Amygdala (tissue), 56 donors: ENCODE data around the gene PRR5.

Experiments
- DNase-seq, 56 donors: peaks; one replicate each; lab custom pipeline; 2025; lab: John Stamatoyannopoulos, UW

Gene PRR5

GRCh38 chr22:44752285-44753188 is 50.5 kb downstream of the PRR5 start, which contains the start of gene ARHGAP8:
Gene ARHGAP8, plus strand, starts transcription at chr22:44752575. Its CDS starts 33,953 bp downstream, at chr22:44786528.
- DNase-seq, result no peak

DNA sequence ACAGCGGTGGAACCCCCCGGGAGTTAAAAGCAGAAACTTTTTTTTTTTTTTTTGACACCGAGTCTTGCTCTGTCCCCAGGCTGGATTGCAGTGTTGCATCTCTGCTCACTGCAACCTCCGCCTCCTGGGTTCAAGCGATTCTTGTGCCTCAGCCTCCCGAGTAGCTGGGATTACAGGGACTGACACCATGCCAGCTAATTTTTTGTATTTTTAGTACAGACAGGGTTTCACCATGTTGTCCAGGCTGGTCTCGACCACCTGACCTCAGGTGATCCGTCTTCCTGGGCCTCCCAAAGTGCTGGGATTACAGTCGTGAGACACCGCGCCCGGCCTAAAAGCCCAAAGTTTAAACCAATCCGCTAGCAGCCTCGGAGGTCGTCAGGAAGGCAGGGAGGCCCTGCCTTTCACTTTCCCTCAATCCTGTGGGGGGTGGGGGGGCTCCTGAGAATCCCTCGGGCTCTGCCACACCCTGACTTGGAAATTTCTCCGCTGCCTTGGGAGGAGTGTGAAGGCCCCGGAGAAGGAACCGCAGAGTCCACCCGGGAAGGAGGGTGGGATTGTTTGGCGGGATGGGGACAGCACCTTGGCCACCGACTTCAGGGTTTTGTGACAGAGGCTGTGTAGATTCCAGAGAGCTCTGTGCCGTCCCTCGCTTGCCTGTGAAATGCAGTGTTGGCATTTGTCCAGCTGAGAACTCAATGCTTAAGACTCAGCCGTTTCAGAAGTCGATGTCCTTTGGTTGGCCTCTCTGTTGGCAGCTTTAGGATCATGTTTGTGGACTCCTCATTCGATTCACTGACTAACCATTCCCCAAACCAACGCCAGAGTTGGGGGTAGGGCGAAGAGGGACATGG is 51.4 kb downstream of the PRR5 start:
- no peak for DNase-seq

- DNase-seq, result no peak
Observed at GRCh38 chr22:44754998-44755397, 53.0 kb downstream of the PRR5 start.

GRCh38 chr22:44755417-44755816 is 53.4 kb downstream of the PRR5 start:
- DNase-seq, result no peak

DNA sequence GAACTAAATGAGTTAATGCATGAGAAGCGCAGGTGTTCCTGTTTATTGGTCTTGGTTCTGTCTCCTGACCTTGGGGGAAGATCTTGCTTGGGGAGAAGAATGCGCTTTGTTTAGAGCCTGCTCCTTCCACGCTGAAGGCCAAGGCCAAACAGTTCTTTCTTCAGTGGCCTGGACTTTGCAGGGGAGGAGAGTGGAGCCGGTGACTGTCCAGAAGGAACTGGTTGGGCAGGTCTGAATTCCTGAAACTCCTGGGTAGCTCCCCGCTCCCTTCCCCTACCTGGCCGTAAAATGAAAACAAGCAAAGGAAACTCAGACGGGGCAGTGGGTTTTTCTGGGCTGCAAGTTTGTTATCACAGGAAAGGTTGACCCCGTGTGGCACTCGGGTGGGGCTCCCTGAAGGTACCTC is 54.0 kb downstream of the PRR5 start:
- no peak for DNase-seq

- DNase-seq, result peak in 2 of 56 donors; percentile 13 to 31
Observed at GRCh38 chr22:44758344-44758973, 56.5 kb downstream of the PRR5 start.

DNA sequence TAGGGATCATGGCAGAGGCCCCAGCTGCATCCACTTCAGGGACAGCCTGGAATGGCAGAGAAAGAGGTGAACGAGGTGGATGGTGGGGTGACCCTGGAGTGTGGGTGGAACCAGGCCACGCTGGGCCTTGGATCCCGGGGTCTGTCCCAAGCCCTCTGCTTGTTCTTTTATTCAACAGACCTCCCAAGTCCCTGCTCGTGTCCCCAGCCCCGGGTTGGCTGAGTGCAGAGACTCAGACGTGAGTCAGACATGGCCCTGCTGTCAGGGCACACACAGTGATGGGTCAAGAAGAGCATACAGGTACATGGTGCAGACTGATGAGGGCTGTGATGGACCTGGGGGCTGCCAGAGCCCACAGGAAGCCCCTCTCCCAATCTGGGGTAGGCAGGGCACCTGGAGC is 57.0 kb downstream of the PRR5 start:
- DNase-seq, result no peak

GRCh38 chr22:44759430-44760310 is 57.7 kb downstream of the PRR5 start:
- no peak for DNase-seq

DNA sequence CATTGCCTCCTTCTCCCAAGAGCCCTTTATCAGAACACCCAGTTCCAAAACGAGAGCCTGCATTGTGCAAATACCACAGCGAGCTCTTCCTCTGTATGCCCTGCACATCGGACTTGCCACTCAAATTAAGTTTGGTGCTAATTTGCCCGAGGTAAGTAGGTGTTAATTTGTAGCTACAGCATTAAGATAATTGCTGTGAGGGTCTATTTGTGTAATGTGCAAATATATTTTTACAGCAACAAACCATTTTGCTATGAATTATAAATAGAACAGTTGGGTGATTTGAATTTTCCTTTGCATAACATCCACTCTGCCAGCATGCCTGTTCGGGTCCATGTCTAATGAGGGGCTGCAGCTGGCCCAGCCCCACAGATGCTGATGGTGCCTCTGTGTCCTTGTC is 58.5 kb downstream of the PRR5 start:
- DNase-seq, result no peak

GRCh38 chr22:44761025-44761424 is 59.0 kb downstream of the PRR5 start:
- DNase-seq, result no peak

DNA sequence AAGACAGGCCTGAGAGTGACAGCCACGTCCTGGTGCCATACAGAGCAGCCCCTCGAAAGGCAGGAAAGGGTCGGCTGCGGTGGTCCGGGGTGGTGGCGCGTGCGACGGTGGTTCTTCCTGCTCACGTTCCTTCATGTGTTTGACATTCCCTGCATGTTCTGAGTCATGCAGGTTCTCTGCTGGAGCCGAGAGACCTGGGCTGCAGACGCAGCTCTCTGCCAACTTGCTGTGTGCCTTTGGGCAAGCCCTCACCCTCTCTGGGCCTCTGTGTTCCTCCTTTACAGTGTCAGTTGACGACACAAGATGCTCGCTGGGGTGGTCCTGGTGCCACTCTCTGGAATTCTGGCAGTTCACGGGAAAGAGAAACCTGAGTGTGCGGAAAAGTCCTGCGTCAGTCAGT is 62.4 kb downstream of the PRR5 start:
- DNase-seq, result no peak

- no peak for DNase-seq
Observed at GRCh38 chr22:44764974-44765373, 63.0 kb downstream of the PRR5 start.

GRCh38 chr22:44765571-44766285 is 63.7 kb downstream of the PRR5 start:
- peak in 1 of 56 donors; percentile 23 for DNase-seq

- DNase-seq, result no peak
Observed at GRCh38 chr22:44773082-44773481, 71.1 kb downstream of the PRR5 start.

GRCh38 chr22:44775862-44776261 is 73.9 kb downstream of the PRR5 start:
- DNase-seq, result no peak

GRCh38 chr22:44776605-44777363 is 74.8 kb downstream of the PRR5 start:
- no peak for DNase-seq

DNA sequence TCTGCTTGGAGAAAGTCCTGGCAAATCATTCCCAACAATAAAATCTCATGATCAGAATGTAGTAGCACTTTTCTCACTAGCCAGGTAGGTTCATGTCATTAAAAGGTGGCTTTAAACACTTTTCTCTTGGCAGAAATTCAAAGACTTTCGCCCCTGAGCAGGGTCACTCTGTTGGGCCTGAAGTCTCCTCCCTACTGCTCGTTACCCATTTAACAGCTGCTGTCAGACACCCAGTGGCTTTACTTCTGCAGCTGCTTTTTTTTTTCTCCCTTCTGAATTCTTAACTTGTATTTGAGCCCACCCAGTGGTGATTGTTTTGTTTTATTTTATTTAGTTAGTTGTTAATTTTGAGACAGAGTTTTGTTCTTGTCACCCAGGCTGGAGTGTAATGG is 75.4 kb downstream of the PRR5 start:
- DNase-seq, result no peak

- no peak for DNase-seq
Observed at GRCh38 chr22:44780876-44781449, 79.0 kb downstream of the PRR5 start.
